Body of pancreas (tissue), 4 donors: ENCODE measurements around the gene DNAJA4. TPM values are rescaled to one million over a fixed set of nuclear protein-coding genes. Genes with fewer than 3 reads are reported as not detected.

Experiments
- ATAC-seq: fragments of 150-250 bp; one replicate; pipeline ENCODE4 v1.9.1; 2016
- DNase-seq, 4 donors: peaks; one replicate each; pipeline ENCODE4 v3.0.0-alpha.2; 2019
- H3K27ac ChIP-seq, 4 donors: fragments of 200-600 bp; sonication (generic); 1 replicate in 3 of 4; 2 replicates in 1 of 4; pipeline versions ENCODE4 v1.5.1 to v1.6.1; 2016 to 2019; ENCODE audit warnings: mild to moderate bottlenecking in 1 of 4, mixed read lengths in 1 of 4, moderate library complexity in 1 of 4
- H3K27me3 ChIP-seq, 2 donors: fragments of 200-600 bp; sonication (generic); one replicate each; pipeline ENCODE4 v1.6.0; 2016; ENCODE audit warnings: mild to moderate bottlenecking in 1 of 2
- H3K36me3 ChIP-seq, 2 donors: fragments of 200-600 bp; sonication (generic); replicated peaks in 1 of 2; 2 replicates each; pipeline ENCODE4 v1.5.1; 2016; ENCODE audit warnings: low read depth in 2 of 2; ENCODE audit not compliant: insufficient read depth in 1 of 2
- H3K4me1 ChIP-seq: fragments of 200-600 bp; sonication (generic); one replicate; pipeline ENCODE4 v1.6.0; 2016
- H3K4me3 ChIP-seq, 2 donors: fragments of 200-600 bp; sonication (generic); 1 replicate in 1 of 2; 2 replicates in 1 of 2; pipeline ENCODE4 v1.5.1; 2016 to 2019
- H3K9me3 ChIP-seq, 3 donors: fragments of 200-600 bp; sonication (generic); 1 replicate in 2 of 3; 2 replicates in 1 of 3; pipeline ENCODE4 v1.5.1; 2016
- CTCF ChIP-seq, 7 experiments: fragments of 450-650 bp in 4 of 7; fragments of 200-600 bp in 3 of 7; sonication (generic) in 3 of 7; IDR thresholded peaks; one replicate each; pipeline ENCODE4 v1.5.1; 2016 to 2019; ENCODE audit warnings: antibody characterized with exemption in 7 of 7
- POLR2A ChIP-seq, 3 donors: fragments of 450-650 bp; IDR thresholded peaks; one replicate each; pipeline ENCODE4 v1.6.1; 2016; ENCODE audit warnings: antibody characterized with exemption in 3 of 3, mild to moderate bottlenecking in 2 of 3
- WGBS, 2 donors: methylation state at CpG; one replicate each; pipeline ENCODE4 v1.1.5; 2017; 5-methylcytosine and 5-hydroxymethylcytosine counted together
- intact Hi-C: fragments of 100-400 bp; cut with DNase I; formaldehyde crosslinking; loops from one replicate; pipeline ENCODE4 v1.15.1; 2023
- total RNA-seq, 2 donors: library from RNA; depleted of rRNA; stranded (reverse); fragments of >200 nt; gene quantifications; one replicate each; pipeline ENCODE4 v1.1.0, GENCODE V29; 2016

The DNAJA4 gene
- total RNA-seq, 2 donors from 2014 or later: 5.9 to 8.0 TPM

GRCh38 chr15:78313383-78313782 lies 49.0 kb downstream of the DNAJA4 start:
- H3K27me3 ChIP-seq: no peaks in the 10 kb centered on the region
- DNase-seq: no peak
- no peaks in the 10 kb centered on the region for H3K36me3 ChIP-seq
- 58 to 64% methylated on average over 8 of the region's 8 CpGs for WGBS, 2 donors
- H3K27ac ChIP-seq: no peak overlapping the region
- no peaks in the 10 kb centered on the region for H3K9me3 ChIP-seq
- no peak for TF ChIP-seq CTCF (IDR thresholded peaks at IDR 0.05)
- no peak for TF ChIP-seq POLR2A (IDR thresholded peaks at IDR 0.05)
- intact Hi-C loops: no loop called here
- H3K4me1 ChIP-seq: no peaks in the 10 kb centered on the region
- no peak for ATAC-seq
- no peak overlapping the region for H3K4me3 ChIP-seq

- Histone ChIP-seq H3K4me1 (no peaks in the 10 kb centered on the region), H3K27ac (no peak overlapping the region), H3K9me3 (no peaks in the 10 kb centered on the region), H3K4me3 (no peak overlapping the region), H3K36me3 (no peaks in the 10 kb centered on the region), H3K27me3 (no peaks in the 10 kb centered on the region)
- TF ChIP-seq CTCF (IDR thresholded peaks at IDR 0.05) (no peak), POLR2A (IDR thresholded peaks at IDR 0.05) (no peak)
- ATAC-seq: no peak
- intact Hi-C loops: no loop called here
- 76 to 81% methylated on average over 7 of the region's 7 CpGs for WGBS, 2 donors
- DNase-seq: no peak
These were observed 49.8 kb downstream of the DNAJA4 start for GRCh38 chr15:78314181-78314581.

DNA sequence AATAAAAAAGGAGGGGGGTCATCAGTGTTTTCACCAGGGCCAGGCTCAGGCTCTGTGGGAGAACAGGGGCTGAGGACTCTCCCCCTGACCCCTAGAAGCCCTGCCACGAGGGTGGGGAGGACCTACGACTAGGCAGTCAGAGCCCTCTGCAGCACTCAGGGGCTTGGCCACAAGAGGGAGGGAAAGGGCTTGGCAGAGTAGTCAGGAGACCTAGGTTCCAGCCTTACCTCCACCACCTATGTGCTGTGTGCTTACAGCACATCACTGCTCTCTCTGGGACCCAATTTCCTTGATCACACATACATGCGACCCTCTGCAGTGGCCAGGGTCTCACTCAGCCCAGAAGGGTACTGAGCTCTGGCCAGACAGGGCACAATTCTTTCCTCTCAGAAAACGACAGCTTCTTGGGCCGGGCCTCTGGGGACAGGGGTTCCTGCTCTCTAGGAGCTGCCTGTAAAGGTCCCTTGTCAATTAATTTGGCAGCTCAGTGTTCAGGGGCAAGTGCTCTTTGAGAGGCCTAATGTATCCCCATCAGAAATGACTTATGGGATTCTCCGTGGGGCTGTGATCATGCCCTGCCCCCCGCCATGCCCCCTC lies 51.4 kb downstream of the DNAJA4 start:
- no peak for ATAC-seq
- no peaks in the 10 kb centered on the region for H3K27me3 ChIP-seq
- no peak for DNase-seq
- 63 to 76% methylated on average over 4 to 7 of the region's 7 CpGs for WGBS, 2 donors
- intact Hi-C loops: no loop called here
- H3K36me3 ChIP-seq: no peaks in the 10 kb centered on the region
- TF ChIP-seq POLR2A (IDR thresholded peaks at IDR 0.05) (no peak), CTCF (IDR thresholded peaks at IDR 0.05) (no peak)
- no peaks in the 10 kb centered on the region for H3K4me1 ChIP-seq
- H3K4me3 ChIP-seq: no peak overlapping the region
- no peaks in the 10 kb centered on the region for H3K9me3 ChIP-seq
- no peak overlapping the region for H3K27ac ChIP-seq

DNA sequence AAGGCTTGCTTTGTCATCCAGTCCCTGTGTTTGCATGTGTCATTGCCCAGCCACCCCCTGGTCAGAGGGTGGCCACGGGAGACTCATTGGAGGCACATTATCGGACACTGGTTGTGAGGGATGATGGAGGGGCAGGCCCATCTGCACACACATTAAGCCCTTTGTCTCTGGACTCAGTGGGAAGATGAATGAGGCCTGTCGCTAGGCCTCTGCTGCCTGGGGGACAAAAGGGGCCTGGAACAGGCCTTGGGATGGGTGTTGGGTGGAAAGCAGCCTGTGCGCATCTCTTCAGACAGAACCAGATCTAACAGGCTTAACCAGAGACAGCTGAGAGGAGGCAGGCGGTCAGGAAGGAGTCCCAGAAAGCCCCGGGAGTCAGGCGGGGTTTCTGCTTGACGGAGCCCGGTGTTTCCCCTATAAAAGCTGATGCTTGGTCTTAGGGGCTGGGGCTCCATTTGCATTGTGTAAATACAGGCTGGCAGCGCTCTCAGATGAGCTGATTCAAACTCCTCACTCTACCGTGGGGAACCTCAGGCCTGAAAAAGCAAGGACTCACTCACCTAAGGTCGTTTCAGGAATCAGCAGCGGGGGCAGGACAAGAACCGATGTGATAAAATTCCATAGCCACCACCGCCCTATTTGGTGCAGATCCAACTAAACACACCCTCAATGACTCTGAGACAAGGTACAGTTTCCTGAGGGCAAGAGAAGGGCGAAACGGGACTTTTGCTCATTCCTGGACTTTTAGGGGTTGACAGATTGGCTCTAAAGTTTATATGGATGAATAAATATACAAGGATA lies 52.1 kb downstream of the DNAJA4 start:
- ATAC-seq: no peak
- DNase-seq: no peak
- H3K36me3 ChIP-seq: no peaks in the 10 kb centered on the region
- 43 to 62% methylated on average over 7 to 17 of the region's 17 CpGs for WGBS, 2 donors
- H3K4me3 ChIP-seq: no peak overlapping the region
- no peak overlapping the region for H3K27ac ChIP-seq
- no peaks in the 10 kb centered on the region for H3K9me3 ChIP-seq
- H3K4me1 ChIP-seq: no peaks in the 10 kb centered on the region
- intact Hi-C loops: no loop called here
- no peaks in the 10 kb centered on the region for H3K27me3 ChIP-seq
- TF ChIP-seq POLR2A (IDR thresholded peaks at IDR 0.05) (no peak), CTCF (IDR thresholded peaks at IDR 0.05) (no peak)
